CD8-positive, alpha-beta memory T cell (primary cell): ENCODE data around the gene CDC27. TPM values are rescaled to one million over a fixed set of nuclear protein-coding genes. Genes with fewer than 3 reads are reported as not detected.
A peak's percentile ranks its signal among the peaks of the same experiment; 100 is the strongest.
"Not testable (repeated sequence)": the region's sequence is repeated elsewhere in the genome, so short reads cannot be mapped to it uniquely, and the experiment has no call there.

Experiments used
- CTCF ChIA-PET: fragments of 350-600 bp; sonication (Branson Sonifier 250); formaldehyde crosslinking; loops from one replicate; lab custom pipeline; 2021; ENCODE audit warnings: antibody characterized with exemption; lab: Charles Lee
- POLR2A ChIA-PET: fragments of 350-600 bp; sonication (Branson Sonifier 250); formaldehyde crosslinking; loops from one replicate; lab custom pipeline; 2021; ENCODE audit warnings: antibody characterized with exemption; lab: Charles Lee
- DNase-seq, 5 donors: peaks; one replicate each; pipeline versions ENCODE4 v3.0.0 to v3.0.0-alpha.2; 2020 to 2022; ENCODE audit warnings: mixed read lengths in 1 of 5
- H3K27ac ChIP-seq: one replicate; pipeline ENCODE4 v1.7.0; 2013; ENCODE audit warnings: low read depth, mild to moderate bottlenecking, low read length, moderate library complexity
- H3K27me3 ChIP-seq: 2 replicates; pipeline ENCODE4 v1.7.0; 2013; ENCODE audit warnings: low read length, mild to moderate bottlenecking; ENCODE audit not compliant: insufficient read depth, poor library complexity, severe bottlenecking
- H3K36me3 ChIP-seq: 2 replicates; pipeline ENCODE4 v1.7.0; 2013; ENCODE audit warnings: mild to moderate bottlenecking, low read length, moderate library complexity; ENCODE audit not compliant: insufficient read depth
- H3K4me1 ChIP-seq: 2 replicates; pipeline ENCODE4 v1.7.0; 2013; ENCODE audit warnings: mild to moderate bottlenecking, low read length, moderate library complexity; ENCODE audit not compliant: insufficient read depth
- H3K4me3 ChIP-seq: 2 replicates; pipeline ENCODE4 v1.7.0; 2013; ENCODE audit warnings: mild to moderate bottlenecking, low read length
- H3K9me3 ChIP-seq: 2 replicates; pipeline ENCODE4 v1.7.0; 2013; ENCODE audit warnings: mild to moderate bottlenecking, low read length
- H3K27ac Mint-ChIP-seq, 8 donors: one replicate each; pipeline ENCODE4 v1.8.0; 2020 to 2021; ENCODE audit warnings: mixed read lengths in 8 of 8, mild to moderate bottlenecking in 6 of 8, inconsistent platforms in 3 of 8, moderate library complexity in 3 of 8
- H3K27me3 Mint-ChIP-seq, 2 donors: one replicate each; pipeline ENCODE4 v1.8.0; 2020 to 2021; ENCODE audit warnings: mixed read lengths in 2 of 2, mild to moderate bottlenecking in 1 of 2, moderate library complexity in 1 of 2
- H3K36me3 Mint-ChIP-seq, 3 donors: one replicate each; pipeline ENCODE4 v1.8.0; 2020 to 2021; ENCODE audit warnings: mixed read lengths in 3 of 3, inconsistent platforms in 1 of 3, mild to moderate bottlenecking in 1 of 3
- H3K4me1 Mint-ChIP-seq, 3 donors: one replicate each; pipeline ENCODE4 v1.8.0; 2020 to 2021; ENCODE audit warnings: mixed read lengths in 3 of 3, inconsistent platforms in 1 of 3, mild to moderate bottlenecking in 1 of 3
- H3K4me3 Mint-ChIP-seq, 7 donors: one replicate each; pipeline ENCODE4 v1.8.0; 2020 to 2021; ENCODE audit warnings: mixed read lengths in 7 of 7, mild to moderate bottlenecking in 6 of 7, moderate library complexity in 4 of 7, inconsistent platforms in 2 of 7
- H3K9me3 Mint-ChIP-seq, 5 donors: one replicate each; pipeline ENCODE4 v1.8.0; 2020 to 2022; ENCODE audit warnings: mixed read lengths in 5 of 5, mild to moderate bottlenecking in 3 of 5, moderate library complexity in 2 of 5, inconsistent platforms in 1 of 5
- polyA plus RNA-seq: library from polyadenylated mRNA; unstranded; fragments of 300-500 nt; fragmentation: Illumina TruSeq; gene quantifications from one replicate; pipeline ENCODE4 v1.2.3, GENCODE V29; 2021
- total RNA-seq, 2 experiments: library from RNA; stranded (reverse); gene quantifications; one replicate each; pipeline ENCODE4 v1.2.3, GENCODE V29; 2021

The CDC27 gene
- total and polyA plus RNA-seq, 3 experiments from 2014 or later, result 96.2 to 116 (median 113) TPM

DNA sequence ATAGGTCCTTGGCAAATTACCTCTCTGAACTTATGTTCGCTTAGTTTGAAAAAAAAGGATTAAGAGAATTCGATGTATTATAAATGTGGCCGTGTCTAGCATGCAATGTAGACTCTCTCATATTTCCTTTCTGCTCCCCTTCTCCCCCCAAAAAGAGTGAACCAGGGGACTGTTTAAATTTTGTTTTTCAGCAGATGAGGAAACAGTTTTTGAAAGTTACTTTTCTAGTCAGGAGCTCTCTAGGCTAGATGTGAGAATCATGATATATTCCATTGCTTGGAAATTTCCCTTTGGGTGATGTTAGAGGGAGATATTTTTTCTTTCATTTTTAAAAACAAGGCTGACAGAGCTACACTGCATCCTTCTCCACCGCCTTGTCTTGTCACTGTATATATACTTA lies 1.1 kb upstream of the CDC27 start:
- Mint-ChIP-seq H3K36me3 (peaks cover 0 to 17% (median 1%) of the 10 kb centered on the region in 3 donors), H3K27ac (peak overlapping the region in 3 of 8 donors; percentile 40 to 49 (median 47)), H3K4me1 (peaks cover 51 to 67% (median 54%) of the 10 kb centered on the region in 3 donors), H3K9me3 (no peaks in the 10 kb centered on the region), H3K27me3 (peaks cover 0 to 2% of the 10 kb centered on the region in 2 donors), H3K4me3 (peak overlapping the region; percentile 92 to 99 (median 94))
- Histone ChIP-seq H3K27ac (no peak overlapping the region), H3K9me3 (no peaks in the 10 kb centered on the region), H3K27me3 (no peaks in the 10 kb centered on the region), H3K4me3 (no peak overlapping the region), H3K36me3 (no peaks in the 10 kb centered on the region), H3K4me1 (peaks cover 27% of the 10 kb centered on the region)
- POLR2A ChIA-PET, result interaction anchor here (0.5 to 2.2 kb wide), 3 partner anchors 10 to 15 kb away, joined by 3 to 11 read pairs (median 3); no protein-coding TSS in a partner anchor
- CTCF ChIA-PET, result interaction anchor here (1.1 to 2.1 kb wide), 2 partner anchors 11 to 14 kb away, joined by 3 to 5 read pairs; no protein-coding TSS in a partner anchor
- DNase-seq, result no peak

- H3K27ac ChIP-seq, result peak overlapping the region; percentile 95
- no peaks in the 10 kb centered on the region for H3K9me3 ChIP-seq
- H3K27me3 ChIP-seq, result no peaks in the 10 kb centered on the region
- no peak for DNase-seq
- no peaks in the 10 kb centered on the region for H3K9me3 Mint-ChIP-seq
- peaks cover 0 to 17% (median 1%) of the 10 kb centered on the region in 3 donors for H3K36me3 Mint-ChIP-seq
- peaks cover 0 to 2% of the 10 kb centered on the region in 2 donors for H3K27me3 Mint-ChIP-seq
- H3K27ac Mint-ChIP-seq, result peak overlapping the region; percentile 76 to 97 (median 92)
- POLR2A ChIA-PET, result interaction anchor here (0.5 to 2.2 kb wide), 5 partner anchors 8 to 16 kb away, joined by 3 to 11 read pairs (median 3); no protein-coding TSS in a partner anchor
- H3K4me1 ChIP-seq, result peaks cover 27% of the 10 kb centered on the region
- no peaks in the 10 kb centered on the region for H3K36me3 ChIP-seq
- H3K4me3 Mint-ChIP-seq, result peak overlapping the region; percentile 92 to 99 (median 94)
- H3K4me1 Mint-ChIP-seq, result peaks cover 55 to 69% (median 56%) of the 10 kb centered on the region in 3 donors
- CTCF ChIA-PET, result no interaction called here
- H3K4me3 ChIP-seq, result peak overlapping the region; percentile 60
Observed at GRCh38 chr17:47189732-47190237, 690 bp upstream of the CDC27 start.

DNA sequence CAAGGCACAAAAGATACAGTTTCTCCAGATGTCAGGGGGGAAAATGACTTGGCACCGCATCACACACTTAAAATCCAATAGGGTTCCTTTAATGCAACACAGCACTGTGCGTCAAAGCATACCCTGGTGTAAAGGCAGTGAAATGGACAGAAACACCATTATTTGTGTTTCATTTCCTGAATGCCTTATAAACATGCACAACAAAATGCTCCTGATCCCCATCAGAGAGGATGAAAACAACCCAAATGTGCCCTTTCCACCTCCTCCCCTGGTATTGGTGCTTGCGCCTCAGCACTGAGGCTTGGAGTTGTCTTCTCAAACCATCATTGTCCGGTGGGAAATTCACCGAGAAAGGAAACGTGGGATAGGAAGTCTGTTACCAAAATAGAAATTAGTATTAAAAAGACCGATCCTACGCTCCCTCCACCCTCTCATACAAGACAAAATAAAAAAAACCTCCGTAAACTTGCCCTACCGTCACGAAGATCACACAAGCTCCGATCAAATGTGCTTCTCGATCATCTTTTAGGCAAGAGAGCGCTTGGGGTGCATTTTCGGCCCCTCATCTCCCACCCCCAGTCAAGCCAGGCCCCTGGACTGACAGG lies 722 bp downstream of the CDC27 start:
- Histone ChIP-seq H3K4me1 (peaks cover 41% of the 10 kb centered on the region), H3K36me3 (no peaks in the 10 kb centered on the region), H3K27me3 (no peaks in the 10 kb centered on the region), H3K4me3 (peak overlapping the region; percentile 87), H3K27ac (peak overlapping the region; percentile 95), H3K9me3 (no peaks in the 10 kb centered on the region)
- peak in 1 of 5 donors; percentile 7 for DNase-seq
- peaks cover 0 to 2% of the 10 kb centered on the region in 2 donors for H3K27me3 Mint-ChIP-seq
- peak overlapping the region; percentile 92 to 99 (median 94) for H3K4me3 Mint-ChIP-seq
- CTCF ChIA-PET, result no interaction called here
- H3K4me1 Mint-ChIP-seq, result peaks cover 62 to 74% (median 70%) of the 10 kb centered on the region in 3 donors
- H3K9me3 Mint-ChIP-seq, result no peaks in the 10 kb centered on the region
- H3K27ac Mint-ChIP-seq, result peak overlapping the region; percentile 78 to 99 (median 96)
- H3K36me3 Mint-ChIP-seq, result peaks cover 0 to 19% (median 1%) of the 10 kb centered on the region in 3 donors
- POLR2A ChIA-PET, result interaction anchor here (0.6 to 1.7 kb wide), 2 partner anchors 15 to 29 kb away, joined by 3 read pairs; no protein-coding TSS in a partner anchor

DNA sequence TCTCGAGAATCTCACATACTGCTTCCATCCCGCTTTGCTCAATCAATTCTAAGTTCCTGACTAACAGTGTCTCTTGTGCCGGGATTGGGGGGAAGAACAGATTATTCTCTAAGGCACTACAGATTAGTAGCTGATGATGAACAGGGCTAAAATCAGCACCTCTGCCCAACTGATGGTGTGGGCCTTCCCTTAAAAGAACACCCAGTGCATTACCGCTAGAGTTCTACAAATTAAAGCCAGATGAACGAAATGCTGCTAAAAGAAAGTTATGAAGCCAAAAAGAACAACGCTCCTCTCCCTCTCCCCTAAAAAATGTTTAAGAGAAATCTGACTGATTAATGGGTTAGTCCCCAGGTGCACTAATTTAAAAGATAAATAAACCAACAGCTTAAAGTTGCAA lies 4.4 kb downstream of the CDC27 start:
- H3K4me3 Mint-ChIP-seq, result peak overlapping the region in 1 of 7 donors; percentile 2
- CTCF ChIA-PET, result no interaction called here
- H3K4me1 Mint-ChIP-seq, result peaks cover 67 to 81% (median 80%) of the 10 kb centered on the region in 3 donors

GRCh38 chr17:47180988-47181387 lies 8.1 kb downstream of the CDC27 start:
- H3K36me3 Mint-ChIP-seq, result peaks cover 0 to 46% (median 10%) of the 10 kb centered on the region in 3 donors
- ChIA-PET CTCF (interaction anchor here (0.6 to 0.7 kb wide), 2 partner anchors 28 to 1289 kb away, joined by 3 read pairs; partner anchors contain the start of gene MYL4), POLR2A (interaction anchor here (0.5 to 0.7 kb wide), 3 partner anchors 9 to 1433 kb away, joined by 3 to 5 read pairs (median 3); no protein-coding TSS in a partner anchor)
- H3K9me3 ChIP-seq, H3K9me3 Mint-ChIP-seq, H3K27me3 ChIP-seq, H3K27ac ChIP-seq, H3K27ac Mint-ChIP-seq, DNase-seq, H3K4me3 ChIP-seq, H3K27me3 Mint-ChIP-seq, H3K4me3 Mint-ChIP-seq, H3K36me3 ChIP-seq: not testable (repeated sequence)
- peaks cover 20% of the 10 kb centered on the region for H3K4me1 ChIP-seq
- peaks cover 60 to 78% (median 73%) of the 10 kb centered on the region in 3 donors for H3K4me1 Mint-ChIP-seq

More for the DNA sequence above, 4.4 kb downstream of the CDC27 start:
- POLR2A ChIA-PET, result no interaction called here
- H3K36me3 ChIP-seq, result no peaks in the 10 kb centered on the region
- DNase-seq, result no peak
- Mint-ChIP-seq H3K27me3 (peaks cover 0 to 2% of the 10 kb centered on the region in 2 donors), H3K27ac (peak overlapping the region in 2 of 8 donors; percentile 7), H3K9me3 (no peaks in the 10 kb centered on the region), H3K36me3 (peaks cover 0 to 39% (median 7%) of the 10 kb centered on the region in 3 donors)
- no peaks in the 10 kb centered on the region for H3K9me3 ChIP-seq
- no peak overlapping the region for H3K27ac ChIP-seq
- H3K4me3 ChIP-seq, result no peak overlapping the region
- peaks cover 41% of the 10 kb centered on the region for H3K4me1 ChIP-seq
- H3K27me3 ChIP-seq, result no peaks in the 10 kb centered on the region

- Mint-ChIP-seq H3K36me3 (peaks cover 0 to 51% (median 10%) of the 10 kb centered on the region in 3 donors), H3K4me3 (no peak overlapping the region), H3K27me3 (no peaks in the 10 kb centered on the region), H3K27ac (peak overlapping the region in 4 of 8 donors; percentile 11 to 66 (median 26)), H3K9me3 (no peaks in the 10 kb centered on the region), H3K4me1 (peaks cover 55 to 76% (median 73%) of the 10 kb centered on the region in 3 donors)
- Histone ChIP-seq H3K9me3 (no peaks in the 10 kb centered on the region), H3K4me3 (no peak overlapping the region), H3K4me1 (peaks cover 15% of the 10 kb centered on the region), H3K27ac (no peak overlapping the region), H3K36me3 (no peaks in the 10 kb centered on the region), H3K27me3 (no peaks in the 10 kb centered on the region)
- no peak for DNase-seq
- ChIA-PET CTCF (interaction anchor here (1.0 kb wide), 1 partner anchor 13 kb away, joined by 3 read pairs; no protein-coding TSS in a partner anchor), POLR2A (interaction anchor here (0.5 to 0.7 kb wide), 2 partner anchors 9 to 1434 kb away, joined by 3 read pairs; no protein-coding TSS in a partner anchor)
Observed at GRCh38 chr17:47180337-47180736, 8.8 kb downstream of the CDC27 start.

DNA sequence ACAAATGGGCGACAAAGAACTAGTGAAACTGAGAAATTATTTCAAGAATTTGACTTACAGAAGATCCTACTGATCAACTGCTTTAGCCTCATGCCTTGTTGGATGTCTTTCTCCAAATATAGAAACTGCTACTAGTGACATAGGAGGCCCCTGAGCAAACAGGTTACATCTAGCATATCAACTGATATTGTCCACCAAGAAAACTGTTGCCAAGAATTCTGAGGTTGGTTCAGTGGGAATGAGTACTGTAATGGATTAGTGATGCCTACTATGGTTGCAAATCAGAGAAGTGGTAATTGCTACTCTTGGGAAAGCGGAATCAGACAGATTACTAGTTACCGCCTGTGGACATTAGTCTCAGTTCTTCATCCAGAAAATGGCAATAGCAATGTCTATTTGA lies 10.0 kb downstream of the CDC27 start:
- no peak overlapping the region for H3K27ac ChIP-seq
- no peaks in the 10 kb centered on the region for H3K27me3 Mint-ChIP-seq
- POLR2A ChIA-PET, result no interaction called here
- DNase-seq, result no peak
- no peak overlapping the region for H3K27ac Mint-ChIP-seq
- peaks cover 0 to 1% (median 0%) of the 10 kb centered on the region in 5 donors for H3K9me3 Mint-ChIP-seq
- CTCF ChIA-PET, result no interaction called here
- no peak overlapping the region for H3K4me3 Mint-ChIP-seq
- no peaks in the 10 kb centered on the region for H3K9me3 ChIP-seq
- peaks cover 0 to 56% (median 13%) of the 10 kb centered on the region in 3 donors for H3K36me3 Mint-ChIP-seq
- no peaks in the 10 kb centered on the region for H3K36me3 ChIP-seq
- peaks cover 52 to 78% (median 71%) of the 10 kb centered on the region in 3 donors for H3K4me1 Mint-ChIP-seq
- no peaks in the 10 kb centered on the region for H3K27me3 ChIP-seq
- H3K4me3 ChIP-seq, result no peak overlapping the region
- peaks cover 14% of the 10 kb centered on the region for H3K4me1 ChIP-seq
